Keratinocyte (primary cell): ENCODE measurements around the gene GLTP. TPM values are rescaled to one million over a fixed set of nuclear protein-coding genes. Genes with fewer than 3 reads are reported as not detected.

Experiments used
- DNase-seq: peaks from one replicate; pipeline ENCODE4 v3.0.0-alpha.2; 2011; ENCODE audit warnings: low read depth, missing footprints, low spot score
- FAIRE-seq: peaks from 2 replicates; lab custom pipeline; 2011; peaks lifted over from hg19 to GRCh38; lab: Jason Lieb, UNC
- H2AFZ ChIP-seq: 2 replicates; pipeline ENCODE4 v1.6.0; 2012; ENCODE audit warnings: low read length, control low read depth, inconsistent platforms; ENCODE audit not compliant: control insufficient read depth
- H3K27ac ChIP-seq: 2 replicates; pipeline ENCODE4 v1.5.1; 2011; ENCODE audit warnings: low read length; ENCODE audit not compliant: control insufficient read depth, insufficient read depth
- H3K27me3 ChIP-seq: 3 replicates; pipeline ENCODE4 v1.6.0; 2011; ENCODE audit warnings: low read length; ENCODE audit not compliant: control insufficient read depth, insufficient read depth; ENCODE audit errors: extremely low read depth
- H3K36me3 ChIP-seq, 2 experiments: 2 replicates in 1 of 2; 3 replicates in 1 of 2; pipeline ENCODE4 v1.5.1; 2011; ENCODE audit warnings: low read length in 2 of 2, mild to moderate bottlenecking in 1 of 2; ENCODE audit not compliant: control insufficient read depth in 2 of 2, insufficient read depth in 2 of 2; ENCODE audit errors: extremely low read depth in 1 of 2
- H3K4me1 ChIP-seq: 3 replicates; pipeline ENCODE4 v1.5.1; 2011; ENCODE audit warnings: low read length; ENCODE audit not compliant: control insufficient read depth, insufficient read depth; ENCODE audit errors: extremely low read depth
- H3K4me2 ChIP-seq: 3 replicates; pipeline ENCODE4 v1.6.0; 2011; ENCODE audit warnings: low read depth, low read length; ENCODE audit not compliant: control insufficient read depth, insufficient read depth; ENCODE audit errors: extremely low read depth
- H3K4me3 ChIP-seq, 3 experiments: fragments of 200-600 bp in 1 of 3; sonication (generic) in 1 of 3; 2 replicates in 2 of 3; 3 replicates in 1 of 3; pipeline ENCODE4 v1.5.1; 2011 to 2016; ENCODE audit warnings: low read length in 3 of 3, mild to moderate bottlenecking in 3 of 3, control low read depth in 2 of 3, inconsistent platforms in 1 of 3, low read depth in 1 of 3, mixed read lengths in 1 of 3, mixed run types in 1 of 3, moderate library complexity in 1 of 3; ENCODE audit not compliant: control insufficient read depth in 2 of 3, insufficient read depth in 2 of 3; ENCODE audit errors: extremely low read depth in 1 of 3
- H3K79me2 ChIP-seq: 2 replicates; pipeline ENCODE4 v1.6.0; 2012; ENCODE audit warnings: low read length; ENCODE audit not compliant: control insufficient read depth, insufficient read depth
- H3K9ac ChIP-seq: 3 replicates; pipeline ENCODE4 v1.6.0; 2011; ENCODE audit warnings: low read length; ENCODE audit not compliant: control insufficient read depth, insufficient read depth; ENCODE audit errors: extremely low read depth
- H3K9me1 ChIP-seq: 3 replicates; pipeline ENCODE4 v1.6.0; 2011; ENCODE audit warnings: low read length; ENCODE audit not compliant: control insufficient read depth, insufficient read depth; ENCODE audit errors: extremely low read depth
- H3K9me3 ChIP-seq: 2 replicates; pipeline ENCODE4 v1.5.1; 2012; ENCODE audit warnings: low read depth, low read length; ENCODE audit not compliant: control insufficient read depth
- H4K20me1 ChIP-seq: 3 replicates; pipeline ENCODE4 v1.6.0; 2011; ENCODE audit warnings: low read length; ENCODE audit not compliant: control insufficient read depth, insufficient read depth; ENCODE audit errors: extremely low read depth
- EZH2 ChIP-seq: IDR thresholded peaks from one replicate; pipeline ENCODE4 v1.6.1; 2012; ENCODE audit warnings: inconsistent platforms, mild to moderate bottlenecking, low read length, moderate library complexity
- dilution Hi-C: fragments of 300-500 bp; cut with MboI; formaldehyde crosslinking; loops from one replicate; pipeline ENCODE4 v1.7.0; 2020; ENCODE audit warnings: low sequenced_read_pairs; ENCODE audit not compliant: extremely low pct_ligation_motif_present
- polyA plus RNA-seq, 5 experiments: library from polyadenylated mRNA; depleted of rRNA in 3 of 5; stranded (reverse) in 3 of 5; stranded (forward) in 1 of 5; unstranded in 1 of 5; fragments of >200 nt; gene quantifications; 1 replicate in 1 of 5; 2 replicates in 3 of 5; 3 replicates in 1 of 5; pipeline versions ENCODE4 v1.2.1 to v1.2.3, GENCODE V29; 2011 to 2012; ENCODE audit warnings: missing spikeins in 2 of 5, low read depth in 1 of 5, low replicate concordance in 1 of 5
- TF ChIP-seq, protein P1 (sequence below), 3 experiments: IDR thresholded peaks in 1 of 3; conservative IDR thresholded peaks in 1 of 3; optimal IDR thresholded peaks in 1 of 3; 2 replicates in 2 of 3; 3 replicates in 1 of 3; pipeline versions ENCODE3 to v1.5.1; 2011; ENCODE audit warnings: low read length in 3 of 3, mild to moderate bottlenecking in 3 of 3, moderate library complexity in 2 of 3, control low read depth in 1 of 3, inconsistent platforms in 1 of 3; ENCODE audit not compliant: insufficient read depth in 2 of 3; ENCODE audit errors: extremely low read depth in 1 of 3

Gene GLTP
- polyA plus RNA-seq, 1 donor (not counting 4 experiments of a cell fraction or from before 2014, with no cell fraction given): 54.6 TPM

DNA sequence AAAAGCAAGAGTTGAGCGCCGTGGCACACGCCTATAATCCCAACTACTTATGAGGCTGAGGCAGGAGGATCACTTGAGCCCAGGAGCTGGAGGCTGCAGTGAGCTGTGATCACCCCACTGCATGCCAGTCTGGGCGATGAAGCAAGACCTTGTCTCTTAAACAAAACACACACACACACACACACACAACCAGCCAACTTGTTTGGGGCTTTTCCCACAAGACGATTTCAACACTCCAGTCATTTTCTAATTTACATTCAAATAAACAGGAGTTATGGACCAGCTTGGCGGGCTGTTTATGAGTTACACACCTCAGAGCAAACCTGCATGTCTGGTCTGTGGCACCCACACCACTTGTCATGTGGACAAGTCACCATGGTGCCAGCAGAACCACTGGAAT is 6.7 kb downstream of the GLTP start:
- dilution Hi-C loops: no loop called here
- Histone ChIP-seq H3K4me1 (peaks cover 25% of the 10 kb centered on the region), H2AFZ (no peak overlapping the region), H3K27ac (no peak overlapping the region), H3K27me3 (no peaks in the 10 kb centered on the region), H3K9me3 (no peaks in the 10 kb centered on the region), H3K4me2 (no peak overlapping the region), H3K4me3 (no peak overlapping the region), H3K36me3 (peaks cover 2 to 5% of the 10 kb centered on the region in 2 experiments), H3K9ac (no peak overlapping the region), H3K79me2 (peaks cover 30% of the 10 kb centered on the region), H3K9me1 (peaks cover 4% of the 10 kb centered on the region), H4K20me1 (peaks cover 4% of the 10 kb centered on the region)
- FAIRE-seq: no peak
- no peak for DNase-seq
- no peak for TF ChIP-seq EZH2
- TF ChIP-seq, protein P1, sequence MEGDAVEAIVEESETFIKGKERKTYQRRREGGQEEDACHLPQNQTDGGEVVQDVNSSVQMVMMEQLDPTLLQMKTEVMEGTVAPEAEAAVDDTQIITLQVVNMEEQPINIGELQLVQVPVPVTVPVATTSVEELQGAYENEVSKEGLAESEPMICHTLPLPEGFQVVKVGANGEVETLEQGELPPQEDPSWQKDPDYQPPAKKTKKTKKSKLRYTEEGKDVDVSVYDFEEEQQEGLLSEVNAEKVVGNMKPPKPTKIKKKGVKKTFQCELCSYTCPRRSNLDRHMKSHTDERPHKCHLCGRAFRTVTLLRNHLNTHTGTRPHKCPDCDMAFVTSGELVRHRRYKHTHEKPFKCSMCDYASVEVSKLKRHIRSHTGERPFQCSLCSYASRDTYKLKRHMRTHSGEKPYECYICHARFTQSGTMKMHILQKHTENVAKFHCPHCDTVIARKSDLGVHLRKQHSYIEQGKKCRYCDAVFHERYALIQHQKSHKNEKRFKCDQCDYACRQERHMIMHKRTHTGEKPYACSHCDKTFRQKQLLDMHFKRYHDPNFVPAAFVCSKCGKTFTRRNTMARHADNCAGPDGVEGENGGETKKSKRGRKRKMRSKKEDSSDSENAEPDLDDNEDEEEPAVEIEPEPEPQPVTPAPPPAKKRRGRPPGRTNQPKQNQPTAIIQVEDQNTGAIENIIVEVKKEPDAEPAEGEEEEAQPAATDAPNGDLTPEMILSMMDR (optimal IDR thresholded peaks at IDR 0.05 in 1 of 3, IDR thresholded peaks at IDR 0.05 in 1 of 3, conservative IDR thresholded peaks at IDR 0.05 in 1 of 3; ENCODE audit: extremely low read depth in 1 of 3, insufficient read depth in 2 of 3, low read length in 3 of 3): no peak

DNA sequence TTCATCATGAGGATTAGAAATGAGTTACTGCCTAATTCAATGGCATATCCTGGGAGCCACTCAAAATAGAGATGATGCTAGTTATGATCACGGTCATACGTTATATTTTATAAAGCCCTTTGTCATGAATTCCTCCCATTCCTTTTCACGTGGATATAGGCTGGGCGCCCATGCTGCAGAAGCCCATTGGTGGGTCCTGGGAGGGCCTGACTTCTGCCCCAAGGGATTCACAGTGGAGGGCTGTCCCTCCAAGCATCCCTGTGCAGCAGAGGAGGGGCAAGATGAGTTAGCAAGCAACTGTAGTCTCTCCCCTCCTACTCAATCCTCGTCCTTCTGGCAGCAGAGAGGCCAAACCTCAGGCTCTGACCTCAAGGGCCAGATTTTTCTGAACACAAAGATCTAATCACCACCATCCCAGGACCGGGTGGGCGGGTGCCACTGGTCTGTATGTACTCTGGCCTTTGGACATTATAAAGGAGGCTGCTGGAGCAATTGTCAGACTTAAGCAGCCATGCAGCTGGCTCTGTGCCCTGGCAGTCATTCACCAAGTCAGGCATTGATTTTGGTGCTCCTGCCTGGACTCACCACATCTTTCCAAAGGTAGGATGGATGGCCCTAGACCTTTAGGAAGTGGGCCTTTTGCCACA is 8.6 kb downstream of the GLTP start:
- H2AFZ ChIP-seq: no peak overlapping the region
- H3K27ac ChIP-seq: no peak overlapping the region
- peaks cover 5% of the 10 kb centered on the region in 2 experiments for H3K36me3 ChIP-seq
- dilution Hi-C loops: no loop called here
- H3K79me2 ChIP-seq: peaks cover 22% of the 10 kb centered on the region
- H3K4me2 ChIP-seq: no peak overlapping the region
- peaks cover 4% of the 10 kb centered on the region for H4K20me1 ChIP-seq
- H3K9me1 ChIP-seq: peaks cover 6% of the 10 kb centered on the region
- no peaks in the 10 kb centered on the region for H3K27me3 ChIP-seq
- H3K9ac ChIP-seq: no peak overlapping the region
- H3K9me3 ChIP-seq: no peaks in the 10 kb centered on the region
- no peak overlapping the region for H3K4me3 ChIP-seq
- DNase-seq (no peak), FAIRE-seq (no peak)
- H3K4me1 ChIP-seq: peaks cover 27% of the 10 kb centered on the region
- no peak for TF ChIP-seq EZH2

DNA sequence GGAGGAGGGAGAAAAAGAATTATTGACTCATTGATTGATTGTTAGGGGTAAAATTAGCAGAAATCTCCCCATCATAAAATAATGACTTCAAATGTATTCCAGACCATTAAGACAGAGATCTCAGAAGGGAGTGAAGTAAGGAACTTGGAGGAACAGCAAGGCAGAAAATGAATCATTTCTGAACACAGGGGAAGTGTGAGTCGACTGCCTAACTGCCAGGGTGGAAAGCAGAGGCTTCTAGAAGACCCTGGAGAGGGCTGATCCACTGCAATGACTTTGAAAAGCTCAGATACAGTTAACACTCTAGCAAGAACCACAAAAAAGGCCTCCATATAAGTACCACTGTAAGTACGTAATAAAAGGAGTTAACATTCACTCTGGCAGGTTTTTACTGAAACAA is 9.7 kb downstream of the GLTP start:
- no peak for DNase-seq
- Histone ChIP-seq H3K4me1 (peaks cover 24% of the 10 kb centered on the region), H2AFZ (no peak overlapping the region)

More for the DNA sequence above, 9.7 kb downstream of the GLTP start:
- Histone ChIP-seq H3K9ac (no peak overlapping the region), H3K27ac (no peak overlapping the region), H4K20me1 (peaks cover 4% of the 10 kb centered on the region), H3K79me2 (peaks cover 24% of the 10 kb centered on the region), H3K9me3 (no peaks in the 10 kb centered on the region), H3K27me3 (no peaks in the 10 kb centered on the region), H3K4me3 (no peak overlapping the region), H3K36me3 (peaks cover 5% of the 10 kb centered on the region in 2 experiments), H3K9me1 (peaks cover 4% of the 10 kb centered on the region), H3K4me2 (no peak overlapping the region)
- TF ChIP-seq, protein P1 (optimal IDR thresholded peaks at IDR 0.05 in 1 of 3, IDR thresholded peaks at IDR 0.05 in 1 of 3, conservative IDR thresholded peaks at IDR 0.05 in 1 of 3; ENCODE audit: extremely low read depth in 1 of 3, insufficient read depth in 2 of 3, low read length in 3 of 3): no peak
- no peak for TF ChIP-seq EZH2
- dilution Hi-C loops: no loop called here
- no peak for FAIRE-seq
